T-helper 1 cell treated with Interleukin-12 subunit alpha and Interleukin-12 subunit beta and Interleukin-4 antibody, amounts not matched to agents 30 ng/mL and 1 ng/mL, for 36 hours (primary cell): ENCODE measurements around the gene AGAP3. TPM values are rescaled to one million over a fixed set of nuclear protein-coding genes. Genes with fewer than 3 reads are reported as not detected.

Source experiments
- intact Hi-C: fragments of 100-400 bp; cut with micrococcal nuclease; formaldehyde crosslinking; loops from one replicate; pipeline ENCODE4 v1.15.1; 2024
- total RNA-seq: library from RNA; stranded (reverse); gene quantifications from 2 replicates; pipeline ENCODE4 v1.2.3, GENCODE V29; 2022

Gene AGAP3
- total RNA-seq, 1 donor from 2014 or later = 25.4 TPM

- intact Hi-C loops = no loop called here
These were observed 64.1 kb downstream of the AGAP3 start for GRCh38 chr7:151150388-151150787.

DNA sequence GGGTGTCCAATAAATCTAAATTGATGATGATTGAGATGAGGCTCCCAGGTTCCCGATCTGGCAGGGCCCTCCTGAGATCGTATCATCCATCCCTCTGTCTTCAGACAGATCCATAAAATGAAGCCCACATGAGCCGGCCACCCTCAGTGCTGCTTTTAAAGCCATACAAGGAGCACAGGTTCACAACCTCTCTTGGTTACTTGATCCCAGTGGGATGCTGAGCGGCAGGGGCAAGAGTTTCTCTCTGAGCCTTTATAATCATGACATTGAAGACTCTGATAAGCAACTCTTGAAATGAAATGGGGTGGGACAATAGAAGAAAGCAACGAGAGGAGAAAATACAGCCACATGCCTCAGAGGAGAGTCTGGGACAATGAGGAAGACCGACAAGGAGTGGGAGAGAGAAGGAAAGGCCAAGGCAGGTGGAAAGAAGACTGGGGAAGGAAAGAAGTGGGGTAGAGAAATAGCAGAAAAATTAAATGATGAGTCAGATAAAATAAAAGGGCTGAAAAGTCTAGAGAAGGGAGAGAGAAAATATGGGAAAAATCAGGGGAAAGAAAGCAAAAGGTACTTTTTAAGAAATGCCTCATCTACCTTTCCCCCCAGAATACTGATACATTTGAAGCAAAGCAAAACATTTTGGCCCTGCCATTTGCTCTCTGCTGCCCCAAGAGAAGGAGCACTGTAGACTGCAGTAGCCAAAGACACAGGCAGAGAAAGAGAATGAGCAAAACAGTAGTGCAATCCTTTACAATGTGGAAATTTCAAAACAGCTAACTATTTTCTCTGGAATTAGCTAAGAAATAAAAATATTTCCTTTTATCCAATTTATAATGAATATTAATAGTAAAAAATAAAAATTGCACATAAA, 66.6 kb downstream of the AGAP3 start:
- intact Hi-C loops = no loop called here

DNA sequence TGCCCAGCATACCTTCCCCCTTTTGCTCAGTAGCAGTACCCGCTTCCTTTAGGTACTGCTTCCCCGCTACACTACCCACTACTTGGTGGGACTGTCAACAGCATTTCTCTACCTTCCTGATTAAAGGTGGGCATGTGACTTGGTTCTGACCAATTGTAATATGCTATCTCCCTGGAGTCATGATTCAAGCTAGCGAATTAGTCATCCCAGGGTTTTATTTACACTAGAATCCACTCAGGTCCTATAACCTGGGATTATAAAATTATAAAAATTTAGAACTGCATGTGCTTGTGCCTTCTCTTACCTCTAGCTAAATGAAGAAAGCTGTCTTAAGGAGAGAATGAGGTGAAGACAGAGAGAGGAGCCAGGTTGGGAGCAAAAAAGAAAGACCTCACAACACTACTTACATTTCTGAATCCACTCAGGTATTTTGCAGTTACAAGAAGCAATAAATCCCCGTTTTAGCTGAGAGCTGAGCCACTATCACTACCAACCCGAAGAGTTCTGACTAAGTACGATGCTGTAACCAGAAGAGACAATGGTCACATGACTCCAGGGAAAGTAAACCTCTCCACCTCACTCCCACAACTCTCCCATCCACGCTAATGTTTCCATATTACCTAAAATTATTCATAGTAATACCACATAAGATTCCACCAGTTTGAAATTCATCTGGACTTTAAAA, 71.5 kb downstream of the AGAP3 start:
- intact Hi-C loops = no loop called here

DNA sequence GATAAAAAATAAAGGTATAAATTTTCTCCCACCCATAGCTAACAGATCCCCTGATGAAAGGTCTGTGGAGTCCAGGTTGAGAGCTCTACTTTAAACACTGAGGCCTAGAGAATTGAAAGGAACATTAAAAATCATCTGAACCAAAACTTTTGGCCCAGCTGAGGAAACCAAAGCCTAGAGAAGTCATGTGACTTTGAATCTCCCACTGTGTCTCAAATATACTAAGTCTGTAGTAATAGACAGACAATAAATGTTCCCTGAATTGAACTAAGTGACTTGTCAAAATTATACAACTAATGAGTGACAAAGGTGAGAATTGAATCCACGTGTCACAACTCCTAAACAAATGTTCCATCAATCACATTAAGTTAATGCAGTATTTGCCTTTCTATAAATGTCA, 75.5 kb downstream of the AGAP3 start:
- intact Hi-C loops = no loop called here

- intact Hi-C loops = no loop called here
These were observed 80.4 kb downstream of the AGAP3 start for GRCh38 chr7:151166629-151167196.

GRCh38 chr7:151167197-151167961, 81.1 kb downstream of the AGAP3 start, which contains the start of gene GBX1:
GBX1 (minus strand) TSS chr7:151167694; CDS start chr7:151167548, 146 bp downstream.
- intact Hi-C loops = no loop called here

DNA sequence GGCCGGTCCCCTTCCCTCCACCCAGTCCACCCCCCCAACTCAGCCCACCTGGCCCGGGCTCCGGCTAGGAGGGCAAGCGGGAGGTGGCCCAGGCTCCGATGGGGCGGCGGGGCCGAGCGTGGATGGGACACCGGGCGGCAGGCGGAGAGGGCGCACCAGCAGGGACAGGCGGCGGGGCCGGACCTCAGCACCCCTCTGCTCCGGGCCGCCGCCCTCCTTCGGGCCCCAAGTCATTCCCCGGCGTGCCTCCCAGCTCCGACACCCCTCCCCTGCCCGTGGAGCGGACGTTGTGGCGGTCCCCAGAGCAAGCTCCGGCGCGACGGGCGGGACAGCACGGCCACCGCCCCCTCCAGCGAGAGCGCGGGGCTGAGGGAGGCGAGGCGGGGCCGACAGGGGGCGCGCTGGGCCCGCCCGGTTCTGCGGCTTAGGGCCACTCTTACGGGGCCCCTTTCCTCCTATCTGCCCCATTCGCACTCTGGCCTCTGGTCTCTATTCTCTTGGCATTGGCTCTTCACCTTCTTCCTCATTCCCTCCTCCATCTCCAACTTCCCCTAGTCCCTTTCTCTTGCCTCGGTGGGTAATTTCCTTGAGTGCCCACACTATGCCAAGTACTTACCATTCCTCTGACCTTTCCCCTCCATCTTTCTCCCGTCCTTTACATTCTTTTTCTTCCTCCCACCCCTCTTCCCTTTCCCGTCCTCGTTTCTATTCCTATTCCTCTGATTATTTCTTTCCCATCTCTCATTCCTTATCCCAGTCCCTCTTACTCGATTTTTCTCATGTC, 81.9 kb downstream of the AGAP3 start:
- intact Hi-C loops = loop anchor here (1.0 kb wide), 2 partner anchors 44 to 76 kb away; no protein-coding TSS in a partner anchor

DNA sequence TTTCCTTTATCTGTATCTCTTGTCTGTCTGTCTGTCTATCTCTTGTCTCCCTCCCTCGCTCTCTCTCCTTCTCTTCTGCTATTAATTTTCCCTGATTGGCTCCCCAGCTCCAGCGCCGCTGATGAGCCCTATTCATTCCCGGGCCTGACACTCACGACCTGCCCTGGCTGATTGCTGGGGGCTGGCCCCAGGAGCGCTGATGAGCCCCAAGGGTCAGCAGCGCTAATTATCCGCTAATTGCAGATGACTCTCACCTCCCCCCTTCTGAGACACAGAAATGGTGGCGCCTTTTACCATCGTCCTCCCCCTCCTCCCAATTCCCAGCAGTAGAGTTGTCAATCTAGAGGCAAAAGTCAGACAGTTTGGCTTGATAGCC, 82.5 kb downstream of the AGAP3 start:
- intact Hi-C loops = loop anchor here (1.0 kb wide), 2 partner anchors 44 to 76 kb away; no protein-coding TSS in a partner anchor

DNA sequence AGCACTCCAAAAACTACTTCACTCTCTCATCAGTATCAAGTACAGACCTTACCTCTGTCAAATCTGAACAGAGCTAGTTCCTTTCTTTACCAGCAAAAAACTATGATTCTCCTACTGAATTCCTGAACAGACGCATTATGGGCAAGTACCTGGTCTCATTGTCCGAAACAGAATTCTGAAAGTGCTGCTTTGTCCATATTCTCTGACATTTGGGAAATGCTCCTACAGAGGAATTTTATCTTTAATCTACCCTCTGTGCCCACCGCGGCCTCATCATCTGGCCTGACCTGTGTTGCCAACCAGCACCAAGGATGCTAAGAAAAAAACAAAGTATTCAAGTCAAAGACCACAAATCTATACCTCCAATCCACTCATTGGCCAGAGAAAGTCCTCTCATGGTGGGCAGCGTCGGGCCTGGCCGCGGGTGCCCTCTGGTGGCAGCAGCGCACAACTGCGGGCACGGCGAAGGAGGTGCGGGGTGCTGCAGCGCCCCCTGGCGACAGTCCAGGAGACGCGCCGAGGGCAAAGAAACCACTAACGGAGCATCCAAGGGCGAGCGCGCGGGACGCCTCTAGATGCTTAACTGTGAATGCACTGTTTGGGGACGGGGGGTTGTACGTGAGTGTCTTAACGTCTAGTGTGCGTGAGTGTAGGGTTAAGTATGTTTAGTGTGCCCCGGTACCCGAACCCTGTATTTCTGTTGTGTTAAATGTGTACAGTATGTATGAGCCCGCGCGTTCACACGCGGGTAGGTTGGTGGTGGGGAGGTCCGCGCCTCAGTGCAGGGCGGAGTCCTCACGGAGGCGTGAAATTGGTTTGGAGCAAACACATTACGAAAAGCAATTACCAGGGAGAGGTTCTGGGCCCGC, 86.2 kb downstream of the AGAP3 start:
- intact Hi-C loops = loop anchor here (1.0 to 5.0 kb wide), 7 partner anchors 48 to 200 kb away; partner anchors contain the start of genes ABCF2 and CHPF2

DNA sequence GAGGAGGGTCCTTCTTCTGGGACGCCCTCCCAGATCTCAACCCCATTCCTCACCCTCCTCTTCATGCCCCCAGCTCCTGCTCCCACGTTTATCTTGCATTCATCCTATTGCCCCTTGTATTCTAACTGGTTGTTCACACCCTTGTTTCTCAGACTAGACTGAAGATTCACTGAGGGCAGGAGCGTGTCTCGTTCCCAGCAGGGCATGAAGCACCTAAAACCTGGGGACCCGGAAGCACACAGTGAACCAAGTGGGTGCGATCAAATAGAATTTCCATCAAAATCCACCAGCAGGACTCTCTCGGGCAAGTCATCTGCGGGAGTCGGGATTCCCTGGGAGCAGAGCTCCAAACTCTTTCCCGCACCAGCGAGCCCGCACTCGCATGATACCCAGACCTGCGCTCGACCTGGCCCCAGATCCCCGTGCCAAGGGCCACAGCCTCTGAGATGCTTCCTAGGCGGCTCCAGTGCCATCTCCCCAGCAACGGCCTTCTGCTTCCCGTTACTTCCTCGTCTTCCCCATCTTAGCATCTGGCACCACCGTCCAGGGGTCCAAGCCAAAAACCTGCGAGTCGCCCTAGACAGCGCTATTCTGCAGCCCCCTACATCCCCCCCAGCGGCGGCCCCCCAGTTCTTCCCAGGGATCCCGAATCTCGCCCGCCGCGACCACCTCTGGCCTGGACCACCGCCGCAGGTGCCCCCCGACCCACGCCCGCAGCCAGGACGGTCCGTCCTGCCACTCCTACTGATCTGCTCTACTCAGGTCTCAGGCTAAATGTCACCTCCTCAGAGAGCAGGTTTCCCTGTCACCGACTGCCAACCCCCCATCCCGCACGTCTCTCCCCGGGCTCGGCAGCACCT, 87.3 kb downstream of the AGAP3 start:
- intact Hi-C loops = loop anchor here (5.0 kb wide), 1 partner anchor 201 kb away; no protein-coding TSS in a partner anchor

DNA sequence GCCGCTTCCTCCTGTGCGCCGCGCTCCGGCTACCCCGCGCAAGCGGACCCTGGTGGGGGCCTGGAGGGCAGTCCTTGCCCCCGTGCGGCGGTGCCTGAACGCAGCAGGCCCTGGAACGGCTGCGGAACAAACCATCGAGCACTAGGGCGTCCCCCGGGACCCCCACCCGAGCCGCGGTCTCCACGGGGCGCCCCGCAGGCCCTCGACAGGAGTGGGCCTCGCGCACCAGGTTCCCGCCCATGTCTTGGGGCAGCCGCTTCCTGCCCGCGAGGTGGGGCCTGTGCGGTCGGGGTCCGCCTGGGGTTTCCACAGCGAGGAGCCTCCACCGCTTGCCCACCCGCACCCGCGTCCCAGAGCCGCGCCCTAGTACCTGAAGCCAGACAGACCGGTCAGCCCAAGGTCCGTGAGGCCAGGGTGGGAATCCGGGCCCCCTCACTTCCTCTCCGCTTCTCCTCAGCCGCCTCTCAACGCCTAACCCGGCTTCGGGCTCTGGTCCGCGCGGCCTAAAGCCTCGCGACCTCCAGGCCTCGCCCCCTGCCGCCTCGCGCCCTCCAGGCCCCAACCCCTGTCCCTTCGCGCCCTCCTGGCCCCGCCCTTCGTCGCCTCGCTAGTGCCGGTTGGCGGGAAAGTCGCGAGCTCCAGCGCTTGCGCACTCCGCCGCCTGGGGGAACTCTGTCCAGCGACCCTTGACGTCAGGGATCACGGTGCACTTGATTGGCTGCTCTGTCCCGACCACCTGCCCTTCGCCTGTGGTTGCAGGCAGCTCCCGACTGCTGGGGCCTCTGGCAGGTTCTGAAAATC, 88.2 kb downstream of the AGAP3 start:
- intact Hi-C loops = loop anchor here (5.0 kb wide), 1 partner anchor 202 kb away; no protein-coding TSS in a partner anchor

- intact Hi-C loops = no loop called here
These were observed 88.9 kb downstream of the AGAP3 start for GRCh38 chr7:151175047-151175792.

DNA sequence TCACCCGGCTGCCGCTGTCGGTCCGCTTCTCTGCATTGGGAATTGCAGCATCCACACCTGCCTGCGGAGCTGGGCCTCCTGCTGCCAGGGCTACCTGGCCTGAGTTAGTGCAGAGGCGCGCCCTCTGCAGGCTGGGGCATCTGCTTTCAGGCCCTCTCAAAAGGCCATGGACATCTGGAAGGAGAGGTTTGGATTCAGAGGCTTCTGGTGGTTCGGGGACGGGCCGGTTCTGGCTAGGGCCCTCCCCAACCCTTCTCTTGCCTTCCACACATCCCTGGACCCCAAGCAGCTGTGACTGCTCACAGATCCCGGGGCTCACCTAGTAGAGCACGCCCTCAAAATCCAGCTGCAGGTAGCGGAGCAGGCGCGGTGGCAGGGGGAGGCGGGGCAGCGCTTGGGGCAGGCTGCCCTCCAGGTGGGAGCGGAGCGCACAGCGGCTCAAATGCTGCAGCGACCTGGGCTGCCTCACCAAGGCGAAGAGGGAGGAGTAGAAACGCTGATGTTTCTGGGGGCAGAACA, 89.6 kb downstream of the AGAP3 start:
- intact Hi-C loops = no loop called here

GRCh38 chr7:151176401-151176800, 90.1 kb downstream of the AGAP3 start:
- intact Hi-C loops = no loop called here

GRCh38 chr7:151177310-151177709, 91.0 kb downstream of the AGAP3 start:
- intact Hi-C loops = no loop called here

GRCh38 chr7:151178236-151178635, 92.0 kb downstream of the AGAP3 start:
- intact Hi-C loops = no loop called here

DNA sequence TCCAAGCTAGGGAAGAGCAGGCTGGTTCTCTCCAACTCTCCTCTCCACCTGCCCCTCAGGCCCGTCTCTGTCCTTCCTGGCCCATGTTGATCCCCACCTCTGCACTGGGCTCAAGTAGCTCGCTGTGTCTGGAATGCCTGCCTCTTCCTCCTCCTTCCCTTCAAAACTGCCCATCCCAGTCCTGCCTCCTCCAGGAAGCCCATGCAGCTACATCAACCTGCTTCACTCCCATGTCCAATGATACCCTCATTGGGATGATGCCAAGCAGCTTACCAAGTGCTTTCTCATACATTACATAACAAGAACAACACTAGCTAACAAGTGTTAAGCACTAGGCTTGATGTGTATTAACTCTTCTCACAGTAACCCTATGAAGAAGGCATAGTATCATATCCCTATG, 92.6 kb downstream of the AGAP3 start:
- intact Hi-C loops = no loop called here
